Inferior parietal cortex (tissue), 1 donor: ENCODE data around the gene CAV1.
A peak's percentile ranks its signal among the peaks of the same experiment; 100 is the strongest.
"Not testable (repeated sequence)": the region's sequence is repeated elsewhere in the genome, so short reads cannot be mapped to it uniquely, and the experiment has no call there.

Experiments
- DNase-seq: peaks from one replicate; pipeline ENCODE4 v3.0.0-alpha.2; 2016; ENCODE audit errors: extremely low spot score

The CAV1 gene, protein sequence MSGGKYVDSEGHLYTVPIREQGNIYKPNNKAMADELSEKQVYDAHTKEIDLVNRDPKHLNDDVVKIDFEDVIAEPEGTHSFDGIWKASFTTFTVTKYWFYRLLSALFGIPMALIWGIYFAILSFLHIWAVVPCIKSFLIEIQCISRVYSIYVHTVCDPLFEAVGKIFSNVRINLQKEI

DNA sequence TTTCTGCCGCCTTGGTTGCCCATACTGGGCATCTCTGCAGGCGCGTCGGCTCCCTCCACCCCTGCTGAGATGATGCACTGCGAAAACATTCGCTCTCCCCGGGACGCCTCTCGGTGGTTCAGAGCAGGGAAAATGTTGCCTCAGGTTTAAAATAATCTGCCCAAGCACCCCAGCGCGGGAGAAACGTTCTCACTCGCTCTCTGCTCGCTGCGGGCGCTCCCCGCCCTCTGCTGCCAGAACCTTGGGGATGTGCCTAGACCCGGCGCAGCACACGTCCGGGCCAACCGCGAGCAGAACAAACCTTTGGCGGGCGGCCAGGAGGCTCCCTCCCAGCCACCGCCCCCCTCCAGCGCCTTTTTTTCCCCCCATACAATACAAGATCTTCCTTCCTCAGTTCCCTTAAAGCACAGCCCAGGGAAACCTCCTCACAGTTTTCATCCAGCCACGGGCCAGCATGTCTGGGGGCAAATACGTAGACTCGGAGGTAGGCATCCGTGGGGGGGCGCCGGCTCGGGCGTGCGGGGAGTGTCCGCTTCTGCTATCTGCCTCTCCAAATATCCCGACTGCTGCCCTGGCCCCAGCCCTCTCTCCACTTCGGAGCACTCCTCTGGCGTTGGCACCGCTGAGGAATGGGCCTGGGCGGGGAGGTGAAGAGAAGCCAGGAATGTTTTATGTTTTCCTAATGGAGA, at the start of gene CAV1:
TSS of gene CAV1 (plus strand) at position 428 of the 689 bp plus-strand sequence. CDS start at position 455, 27 bp downstream.
- DNase-seq, result peak; percentile 26

DNA sequence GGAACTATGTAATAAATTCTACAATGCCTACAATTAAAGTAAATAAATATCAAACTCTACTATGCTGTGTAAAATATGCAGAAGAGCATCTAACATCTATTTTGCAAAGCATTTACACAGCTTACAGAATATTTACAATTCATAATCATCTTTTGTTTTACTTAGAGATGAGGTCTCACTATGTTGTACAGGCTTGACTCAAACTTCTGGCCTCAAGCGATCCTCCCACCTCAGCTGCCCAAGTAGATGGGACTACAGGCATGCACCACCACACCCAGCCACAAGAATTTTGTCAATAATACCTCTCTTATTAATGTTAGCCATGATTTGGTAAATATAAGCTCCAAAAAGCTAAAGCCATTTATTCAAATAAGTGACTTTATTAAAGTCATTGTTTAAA, 47.2 kb upstream of the CAV1 start:
- no peak for DNase-seq

DNA sequence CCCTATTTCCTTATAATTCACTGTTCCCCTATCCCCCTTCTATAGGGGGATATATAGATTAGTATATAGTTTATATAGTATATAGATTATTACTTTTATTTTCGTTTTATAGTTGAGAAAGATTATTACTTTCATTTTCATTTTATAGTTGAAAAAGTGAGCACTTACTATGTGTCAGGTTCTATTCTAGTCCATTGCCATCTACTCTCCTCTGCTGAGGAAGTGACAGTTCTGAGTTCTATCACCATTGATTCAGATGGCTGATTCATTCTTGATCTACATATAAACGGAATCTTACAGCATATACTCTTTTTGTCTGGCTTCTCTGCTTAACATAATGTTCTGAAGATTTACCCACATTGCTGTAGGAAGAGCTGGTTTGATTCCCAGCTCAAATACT, 46.0 kb upstream of the CAV1 start:
- no peak for DNase-seq

DNA sequence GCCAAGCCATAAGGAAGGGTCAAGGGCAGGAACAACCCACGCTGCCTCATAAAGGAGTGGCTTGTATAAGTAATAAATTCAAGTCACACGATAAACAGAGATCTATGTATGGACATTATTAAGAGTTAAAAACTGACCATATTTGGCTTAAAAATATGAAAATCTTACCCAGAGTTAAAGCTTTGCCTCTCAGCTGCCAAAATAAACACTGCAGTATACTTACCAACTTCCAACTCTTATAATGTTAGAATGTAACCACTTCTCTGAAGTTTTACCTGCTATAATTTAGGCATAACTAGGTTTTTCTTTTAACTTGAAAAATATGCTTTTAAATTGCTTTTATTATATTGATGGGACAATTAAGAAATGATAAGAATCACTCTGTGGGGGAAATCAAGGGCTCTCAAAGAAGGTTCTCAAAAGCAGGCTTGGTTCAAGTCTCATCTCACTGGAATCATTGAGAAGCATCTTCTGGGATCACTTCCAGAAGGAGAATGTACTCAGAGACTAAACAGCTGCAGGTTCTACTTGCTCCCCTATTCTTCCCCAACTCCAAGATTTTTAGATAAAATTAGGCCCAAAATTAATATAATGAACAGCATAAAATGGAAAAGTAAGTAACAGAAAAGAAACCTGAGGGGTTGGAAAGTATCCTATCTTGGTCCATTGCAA, 41.4 kb upstream of the CAV1 start:
- DNase-seq, result no peak

DNA sequence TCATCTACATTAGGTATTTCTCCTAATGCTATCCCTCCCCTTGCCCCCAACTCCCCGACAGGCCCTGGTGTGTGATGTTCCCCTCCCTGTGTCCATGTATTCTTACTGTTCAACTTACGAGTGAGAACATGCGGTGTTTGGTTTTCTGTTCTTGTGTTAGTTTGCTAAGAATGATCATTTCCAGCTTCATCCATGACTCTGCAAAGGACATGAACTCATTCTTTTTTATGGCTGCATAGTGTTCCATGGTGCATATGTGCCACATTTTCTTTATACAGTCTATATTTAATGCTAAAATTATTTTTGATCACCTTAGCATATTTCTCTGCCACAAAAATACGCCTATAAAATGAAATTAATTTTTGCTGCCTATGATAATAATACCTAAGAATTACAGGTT, 40.4 kb upstream of the CAV1 start:
- not testable (repeated sequence) for DNase-seq

DNA sequence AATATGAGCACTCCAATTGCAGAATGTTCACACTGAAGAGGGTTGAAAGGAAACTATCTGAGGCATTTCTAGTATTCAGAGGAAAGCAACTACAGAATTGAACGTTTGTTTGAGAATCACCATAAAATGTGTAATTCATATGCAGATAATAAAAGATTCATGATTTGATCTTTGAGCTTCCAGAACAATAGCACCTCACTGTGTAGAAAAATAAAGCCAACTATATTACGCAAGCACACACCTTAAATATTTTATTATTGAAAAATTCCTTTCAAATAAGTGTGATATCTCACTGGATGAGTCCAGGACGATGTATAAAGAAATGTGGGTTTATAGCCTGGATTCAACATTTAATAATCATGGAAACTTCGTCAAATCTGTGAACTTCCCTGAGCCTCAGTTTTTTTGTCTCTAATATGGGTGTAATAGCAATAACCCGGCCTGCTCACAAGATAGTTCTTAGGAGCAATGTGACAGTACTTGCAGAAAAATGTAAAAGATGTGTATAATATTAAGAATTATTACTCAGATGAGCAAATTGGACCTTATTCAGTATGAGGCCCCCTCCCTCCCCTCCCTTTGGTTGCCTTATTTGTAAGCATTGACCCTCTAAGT, 36.8 kb upstream of the CAV1 start:
- DNase-seq, result no peak

DNA sequence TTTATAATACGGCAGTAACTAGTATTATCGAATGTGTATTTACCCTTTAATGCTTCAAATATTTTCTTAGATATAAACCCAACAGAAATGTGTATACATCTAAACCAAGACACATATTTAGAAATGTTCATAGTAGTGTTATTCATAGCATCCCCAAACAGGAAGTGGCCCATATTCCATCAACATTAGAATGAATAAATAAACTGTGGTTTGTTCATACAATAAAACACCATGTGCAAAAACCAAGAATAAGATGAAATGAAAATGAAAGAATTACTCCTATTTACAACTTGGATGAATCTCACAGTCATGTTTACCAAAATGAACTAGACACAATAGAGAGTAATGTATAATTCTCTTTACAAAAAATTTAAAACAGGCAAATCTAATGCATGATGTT, 34.5 kb upstream of the CAV1 start:
- DNase-seq, result no peak

DNA sequence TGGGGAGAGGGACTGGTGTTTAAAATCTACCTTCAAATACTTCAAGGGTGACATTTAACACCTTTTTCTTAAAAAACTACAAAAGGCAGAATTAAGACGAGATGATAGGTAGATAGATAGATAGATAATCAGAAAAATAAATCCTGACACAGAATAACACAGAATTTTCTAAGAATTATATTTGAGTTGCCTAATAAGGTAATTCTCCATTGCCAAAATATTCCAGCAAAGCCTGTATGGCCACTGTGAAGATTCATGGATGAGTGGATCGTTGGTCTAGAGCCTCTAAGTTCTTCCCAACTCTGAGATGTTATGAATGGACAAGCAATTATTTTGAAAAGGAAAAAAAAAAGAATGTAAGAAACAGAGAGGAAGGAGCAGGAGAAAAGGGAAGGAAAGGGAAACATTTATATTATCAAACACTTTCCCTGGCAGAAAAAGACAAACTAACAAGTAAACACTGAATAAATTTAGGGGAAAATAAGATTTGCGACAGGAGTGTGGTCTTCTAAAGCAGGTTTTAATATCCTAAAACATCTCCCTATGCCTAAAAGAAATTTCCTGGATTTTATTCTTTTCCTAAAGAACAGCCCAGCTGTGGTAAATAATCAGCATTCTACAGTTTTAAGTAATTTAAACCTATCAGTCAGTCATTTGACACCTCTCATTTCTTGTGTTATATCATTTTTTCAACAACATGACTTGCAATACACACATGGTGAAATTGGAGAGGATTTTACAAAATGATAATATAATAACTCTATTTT, 32.8 kb upstream of the CAV1 start:
- DNase-seq, result no peak

DNA sequence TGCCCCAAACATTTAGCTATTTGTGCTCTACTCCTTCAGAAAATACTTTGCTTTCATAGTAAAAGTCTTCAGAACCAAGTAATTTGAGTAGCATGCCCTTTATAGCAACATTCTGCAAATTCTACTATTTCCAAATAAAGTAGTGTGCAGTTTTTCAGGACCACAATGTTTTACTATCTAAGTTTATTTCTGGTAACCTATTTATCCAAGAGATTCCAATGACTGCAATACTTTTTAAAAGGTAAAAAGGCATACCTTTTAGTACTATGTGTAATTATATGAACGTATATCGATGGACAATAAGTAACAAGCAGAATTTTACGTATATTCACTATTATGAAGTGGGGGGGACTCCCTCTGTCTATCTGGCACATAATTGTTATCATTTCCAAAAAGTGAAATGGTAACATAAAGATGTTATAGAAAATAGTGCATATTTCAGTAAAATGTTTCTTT, 32.2 kb upstream of the CAV1 start:
- no peak for DNase-seq

DNA sequence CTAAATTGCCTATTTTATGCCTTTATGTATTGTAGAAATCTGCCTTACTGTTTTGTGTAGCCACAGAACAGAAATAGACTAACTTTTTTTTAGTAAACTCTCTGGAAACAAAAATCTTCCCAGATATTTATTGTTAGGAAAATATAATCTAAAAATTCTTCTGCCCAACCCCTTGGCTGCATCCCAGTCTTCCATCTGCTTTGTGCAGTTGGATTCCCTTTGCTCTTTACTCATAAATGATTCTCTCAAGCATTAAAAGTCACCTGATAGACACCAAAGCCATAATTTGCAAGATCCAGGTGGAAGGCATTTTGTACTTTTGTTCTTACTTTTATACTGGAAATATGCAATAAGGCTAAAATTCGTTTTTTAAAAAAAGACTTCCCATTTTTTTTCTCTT, 31.4 kb upstream of the CAV1 start:
- no peak for DNase-seq

DNA sequence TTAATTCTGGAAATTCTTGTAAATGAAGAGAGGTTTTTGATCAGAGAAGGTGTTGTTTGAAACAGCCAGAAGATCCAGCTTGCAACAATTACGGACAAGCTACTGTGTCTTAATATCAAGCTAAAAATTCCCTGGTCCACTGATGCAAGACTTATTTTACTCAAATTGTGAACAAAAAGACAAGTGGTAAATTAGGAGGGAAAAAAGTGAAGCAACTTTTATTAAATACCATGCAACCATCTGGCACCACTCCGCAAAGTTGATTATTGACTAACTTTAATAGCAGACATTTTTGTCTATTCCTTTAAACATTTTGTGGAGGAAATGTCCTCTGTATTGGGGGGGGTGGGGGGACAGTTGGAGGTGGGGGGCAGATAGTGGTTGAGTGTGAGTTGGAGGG, 30.4 kb upstream of the CAV1 start:
- no peak for DNase-seq

DNA sequence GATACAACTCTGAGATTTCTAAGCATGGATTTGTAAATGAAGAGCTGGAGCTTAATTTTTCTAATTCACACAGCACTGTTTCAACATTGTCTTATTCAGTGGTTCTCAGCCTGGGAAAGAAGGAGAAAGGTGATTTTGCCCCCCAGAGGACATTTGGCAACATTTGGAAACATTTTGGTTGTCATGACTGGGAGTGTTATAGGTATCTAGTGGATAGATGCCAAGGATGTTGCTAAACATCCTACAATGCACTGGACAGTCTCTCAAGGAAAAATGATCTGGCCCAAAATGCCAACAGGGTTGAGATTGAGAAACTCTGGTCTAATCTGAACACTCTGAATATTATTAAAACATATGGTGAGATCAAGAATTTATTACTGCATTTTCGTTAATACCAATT, 29.1 kb upstream of the CAV1 start:
- DNase-seq, result no peak

DNA sequence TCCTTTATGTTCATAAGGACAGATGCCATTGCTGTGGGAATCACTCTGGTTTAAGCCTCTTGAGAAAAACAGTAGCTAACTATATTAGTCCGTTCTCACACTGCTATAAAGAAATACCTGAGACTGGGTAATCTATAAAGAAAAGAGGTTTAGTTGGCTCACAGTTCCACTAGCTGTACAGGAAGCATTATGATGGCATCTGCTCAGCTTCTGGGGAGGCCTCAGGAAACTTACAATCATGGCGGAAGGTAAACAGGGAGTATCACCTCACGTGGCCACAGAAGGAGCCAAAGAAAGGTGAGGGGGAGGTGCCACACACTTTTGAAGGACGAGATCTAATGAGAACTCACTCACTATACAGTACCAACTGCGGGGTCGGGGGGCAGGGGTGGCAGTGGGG, 28.2 kb upstream of the CAV1 start:
- DNase-seq, result no peak

DNA sequence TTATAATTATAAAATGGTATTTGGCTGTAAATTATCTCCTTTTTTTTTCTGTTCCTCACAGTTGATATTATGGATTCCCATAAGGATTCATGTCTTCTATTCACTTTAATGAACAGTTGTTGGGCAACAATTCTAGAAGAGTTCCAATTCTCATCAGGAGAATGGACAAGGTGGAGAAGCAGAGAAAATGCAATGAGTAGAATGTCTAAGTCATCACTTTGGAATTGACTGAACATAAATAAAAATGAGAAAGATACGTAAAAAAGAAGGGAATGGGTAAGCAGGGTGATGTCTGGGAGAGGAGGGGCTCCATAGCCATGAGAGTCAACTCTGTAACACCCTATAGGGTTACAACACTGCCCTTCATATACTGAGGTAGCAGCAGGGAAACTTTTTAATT, 27.1 kb upstream of the CAV1 start:
- DNase-seq, result no peak

DNA sequence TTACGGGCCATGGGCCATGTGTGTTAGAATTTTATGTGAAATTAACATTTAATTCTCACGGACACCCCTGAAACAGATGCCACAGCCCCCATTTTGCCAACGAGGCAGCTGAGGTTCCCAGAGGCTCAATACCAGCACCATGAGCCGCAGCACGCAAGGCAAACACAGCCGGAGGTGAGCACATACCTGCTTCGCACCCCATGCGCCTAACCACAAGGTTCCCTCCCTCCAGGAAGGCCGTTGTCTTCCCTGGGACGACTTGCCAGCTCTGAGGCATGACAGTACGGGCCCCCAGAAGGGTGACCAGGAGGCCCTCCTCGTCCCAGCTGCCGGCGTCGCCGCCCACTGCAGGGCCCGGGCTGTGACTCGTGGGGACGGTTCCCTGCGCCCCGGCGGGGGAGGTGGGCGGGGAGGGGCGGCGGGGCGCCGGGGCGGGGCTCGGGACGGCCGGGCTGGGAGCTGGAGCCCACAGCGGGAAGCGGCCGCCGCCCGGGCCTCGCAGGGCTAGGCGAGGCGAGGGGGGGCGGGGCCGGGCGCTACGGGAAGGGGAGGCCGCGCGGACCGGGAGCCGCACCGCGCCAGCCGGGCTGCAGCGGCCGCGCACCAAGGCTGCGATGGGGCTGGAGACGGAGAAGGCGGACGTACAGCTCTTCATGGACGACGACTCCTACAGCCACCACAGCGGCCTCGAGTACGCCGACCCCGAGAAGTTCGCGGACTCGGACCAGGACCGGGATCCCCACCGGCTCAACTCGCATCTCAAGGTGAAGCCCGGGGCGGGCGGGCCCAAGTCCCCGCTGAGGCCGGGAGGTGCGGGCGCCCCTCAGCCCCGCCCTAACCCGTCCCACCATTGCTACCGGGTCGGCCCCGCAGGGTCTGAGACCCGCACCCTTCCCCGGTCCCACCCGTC, 25.4 kb upstream of the CAV1 start, which contains the start of gene CAV2:
TSS of gene CAV2 (plus strand) at position 571 of the 910 bp plus-strand sequence. CDS start at position 615, 44 bp downstream.
- DNase-seq, result no peak

DNA sequence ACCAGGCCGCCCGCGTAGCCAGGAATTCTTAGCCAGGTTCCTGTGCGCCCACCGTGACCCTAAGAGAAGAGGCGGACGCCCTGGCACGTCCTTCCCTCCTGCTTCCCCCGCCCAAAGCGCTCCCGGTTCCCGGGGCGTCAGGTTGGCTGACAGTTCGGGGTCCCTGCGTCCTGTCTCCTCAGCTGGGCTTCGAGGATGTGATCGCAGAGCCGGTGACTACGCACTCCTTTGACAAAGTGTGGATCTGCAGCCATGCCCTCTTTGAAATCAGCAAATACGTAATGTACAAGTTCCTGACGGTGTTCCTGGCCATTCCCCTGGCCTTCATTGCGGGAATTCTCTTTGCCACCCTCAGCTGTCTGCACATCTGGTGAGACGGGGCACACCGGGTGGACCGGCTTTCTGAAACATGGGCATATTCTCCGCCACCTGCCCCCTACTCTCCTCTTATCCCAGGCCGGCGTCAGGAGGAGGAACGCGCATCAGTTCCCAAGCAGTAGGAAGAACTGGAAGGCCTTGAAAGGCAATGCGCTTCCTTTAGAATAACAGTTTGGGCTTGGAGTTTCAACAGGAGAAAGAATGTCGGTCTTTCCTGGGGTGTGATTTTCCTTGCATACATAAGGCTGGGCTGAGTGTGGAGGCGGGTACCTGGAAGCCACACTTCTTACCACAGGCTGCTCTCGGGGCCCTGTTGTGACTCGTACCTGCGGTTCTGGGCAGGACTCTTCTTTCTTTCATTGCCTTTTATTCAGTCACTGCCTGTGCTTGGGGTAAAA, 24.6 kb upstream of the CAV1 start:
- DNase-seq, result no peak

DNA sequence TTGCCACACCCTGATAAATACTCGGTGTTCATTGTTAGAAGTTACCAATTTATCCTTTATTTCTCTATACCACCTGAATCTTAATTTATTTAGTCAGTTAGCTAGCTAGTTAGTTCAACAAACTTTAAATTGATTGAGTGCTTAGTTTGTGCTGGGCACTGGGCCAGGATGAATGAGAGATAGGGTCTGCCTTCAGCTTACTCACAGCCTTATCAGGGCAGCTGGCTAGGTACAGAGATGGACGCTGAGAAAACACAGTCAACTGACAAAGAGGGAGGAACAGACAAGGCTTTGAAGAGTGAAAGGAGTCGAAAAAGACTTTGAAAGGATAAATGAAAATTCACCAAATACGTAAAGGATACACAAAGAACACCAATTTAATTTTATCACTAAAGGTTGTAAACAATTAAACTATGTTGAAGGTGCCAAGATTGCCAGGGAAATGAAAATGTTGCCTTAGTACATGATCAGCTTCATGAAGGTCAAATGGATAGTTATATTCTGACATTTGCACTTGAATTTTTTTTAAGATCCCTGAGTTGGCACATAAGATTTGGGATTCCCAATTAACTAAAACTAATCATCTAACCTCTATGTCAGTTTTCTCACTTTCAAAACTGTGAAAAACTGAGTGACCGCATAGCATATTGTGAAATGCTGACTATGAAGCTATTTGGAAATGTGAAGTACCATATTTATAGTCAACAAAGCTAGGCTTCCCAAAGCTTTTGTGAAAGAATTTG, 23.2 kb upstream of the CAV1 start:
- DNase-seq, result no peak

DNA sequence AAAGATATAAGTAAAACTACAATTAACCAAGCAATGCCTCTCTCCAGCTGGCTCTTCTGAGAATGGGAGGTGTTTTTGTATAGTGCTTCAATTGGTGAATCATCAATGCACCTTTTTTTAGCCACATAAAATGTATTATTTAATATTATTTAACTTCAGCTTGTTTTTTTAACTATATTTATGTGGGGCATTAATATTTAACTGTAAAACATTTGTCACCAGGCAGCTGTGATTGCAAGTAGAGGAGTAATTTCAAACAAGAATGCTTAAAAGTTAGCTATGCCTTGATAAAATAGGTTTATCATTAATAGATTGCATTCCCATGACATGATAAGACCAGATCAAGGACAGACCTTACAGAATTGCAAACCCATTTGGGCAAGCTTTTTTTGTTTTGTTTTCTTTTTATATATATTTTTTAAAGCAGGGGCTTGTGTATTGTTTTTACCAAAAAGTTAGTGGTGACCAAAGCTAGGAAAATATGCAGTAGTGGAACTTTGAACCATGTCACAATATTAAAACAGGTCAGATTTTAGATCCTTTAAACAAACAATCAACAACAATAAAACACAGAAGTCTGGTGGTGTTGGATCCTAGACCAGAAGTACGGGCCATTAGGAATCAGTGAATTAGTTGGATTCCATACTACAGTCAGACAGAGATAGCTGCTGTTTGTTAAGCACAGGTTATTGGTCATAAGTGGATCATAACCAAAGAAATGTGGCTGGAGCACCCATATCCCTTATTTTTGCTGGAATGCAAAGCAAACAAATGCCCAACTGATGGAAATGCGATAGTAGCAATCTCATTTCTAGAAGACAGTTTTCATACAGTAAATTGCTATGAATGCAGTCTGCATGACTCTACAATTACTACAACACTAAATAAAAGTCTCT, 22.4 kb upstream of the CAV1 start:
- DNase-seq, result no peak
